HepG2 (cell line): ENCODE results near the gene CBFA2T2. TPM values are rescaled to one million over a fixed set of nuclear protein-coding genes. Genes with fewer than 3 reads are reported as not detected.

Experiments
- FOXA3 ChIP-seq: IDR thresholded peaks from 2 replicates; pipeline ENCODE4 v1.6.1; 2016; ENCODE audit warnings: missing genetic modification reagents, missing compliant biosample characterization
- HHEX ChIP-seq: IDR thresholded peaks from 2 replicates; pipeline ENCODE4 v1.6.1; 2016; ENCODE audit warnings: control low read depth
- HIVEP1 ChIP-seq: sonication (generic); formaldehyde crosslinking; IDR thresholded peaks from 2 replicates; pipeline ENCODE4 v1.4.0; 2020; ENCODE audit warnings: mild to moderate bottlenecking, missing genetic modification reagents
- HOXA9 ChIP-seq: sonication (generic); formaldehyde crosslinking; IDR thresholded peaks from 2 replicates; pipeline ENCODE4 v1.8.1; 2022; ENCODE audit warnings: missing genetic modification reagents, mild to moderate bottlenecking, moderate library complexity, borderline replicate concordance
- IKZF4 ChIP-seq: sonication (generic); formaldehyde crosslinking; IDR thresholded peaks from 2 replicates; pipeline ENCODE4 v1.5.1; 2020; ENCODE audit warnings: borderline replicate concordance, mild to moderate bottlenecking, low read depth, missing genetic modification reagents; ENCODE audit errors: not compliant biosample characterization
- IRX3 ChIP-seq: sonication (generic); formaldehyde crosslinking; IDR thresholded peaks from 2 replicates; pipeline ENCODE4 v1.8.1; 2023; ENCODE audit warnings: mild to moderate bottlenecking, low read depth, missing genetic modification reagents, borderline replicate concordance
- NONO ChIP-seq, 2 experiments: fragments of 450-650 bp in 1 of 2; sonication (generic) in 1 of 2; formaldehyde crosslinking in 1 of 2; IDR thresholded peaks in 1 of 2; conservative IDR thresholded peaks in 1 of 2; 2 replicates each; pipeline versions ENCODE4 v1.6.1 to v1.8.0; 2017 to 2022; ENCODE audit warnings: mild to moderate bottlenecking in 1 of 2, missing genetic modification reagents in 1 of 2, moderate library complexity in 1 of 2
- RAD51 ChIP-seq: fragments of 450-650 bp; IDR thresholded peaks from 2 replicates; pipeline ENCODE4 v1.6.1; 2016; ENCODE audit warnings: borderline replicate concordance
- SMAD3 ChIP-seq: sonication (generic); formaldehyde crosslinking; IDR thresholded peaks from 2 replicates; pipeline ENCODE4 v1.4.0; 2020; ENCODE audit warnings: missing genetic modification reagents
- TBP ChIP-seq: sonication (generic); formaldehyde crosslinking; IDR thresholded peaks from 2 replicates; pipeline ENCODE4 v1.5.0; 2020; ENCODE audit warnings: missing genetic modification reagents
- XRCC5 ChIP-seq: fragments of 200-400 bp; formaldehyde crosslinking; optimal IDR thresholded peaks from 2 replicates; pipeline ENCODE3; 2017; ENCODE audit warnings: mild to moderate bottlenecking, low read length
- ZFX ChIP-seq: sonication (generic); formaldehyde crosslinking; IDR thresholded peaks from 2 replicates; pipeline ENCODE4 v1.4.0; 2020; ENCODE audit warnings: mild to moderate bottlenecking, low read depth, missing genetic modification reagents, moderate library complexity
- ZFY ChIP-seq: sonication (generic); formaldehyde crosslinking; IDR thresholded peaks from 2 replicates; pipeline ENCODE4 v1.4.0; 2020; ENCODE audit warnings: missing genetic modification reagents
- ZKSCAN1 ChIP-seq: fragments of 150-350 bp; IDR thresholded peaks from 2 replicates; pipeline ENCODE4 v1.6.1; 2014; ENCODE audit warnings: low read length
- ZNF780A ChIP-seq: sonication (generic); formaldehyde crosslinking; IDR thresholded peaks from 2 replicates; pipeline ENCODE4 v1.8.0; 2022; ENCODE audit warnings: mild to moderate bottlenecking, missing genetic modification reagents, moderate library complexity
- ZNF883 ChIP-seq: sonication (generic); formaldehyde crosslinking; IDR thresholded peaks from 2 replicates; pipeline ENCODE4 v1.5.1; 2020; ENCODE audit warnings: mild to moderate bottlenecking, missing genetic modification reagents; ENCODE audit errors: not compliant biosample characterization
- polyA plus RNA-seq, 8 experiments: library from polyadenylated mRNA; depleted of rRNA in 3 of 8; stranded (reverse) in 7 of 8; unstranded in 1 of 8; fragments of >200 nt; fragmentation: Illumina TruSeq in 4 of 8; extraction: Trizol in 4 of 8; gene quantifications; 2 replicates each; pipeline versions ENCODE4 v1.2.1 to v1.2.3, GENCODE V29; 2011 to 2016; ENCODE audit warnings: low read depth in 4 of 8, missing spikeins in 1 of 8, mixed read lengths in 1 of 8; ENCODE audit not compliant: insufficient read depth in 1 of 8
- total RNA-seq, 5 experiments: library from RNA; depleted of rRNA; stranded (reverse); fragments of >200 nt; fragmentation: Illumina TruSeq; extraction: Trizol; gene quantifications; 2 replicates each; pipeline ENCODE4 v1.2.3, GENCODE V29; 2016; ENCODE audit warnings: low read depth in 1 of 5
- TF ChIP-seq, protein P1 (sequence below): fragments of 450-650 bp; IDR thresholded peaks from 2 replicates; pipeline ENCODE4 v1.6.1; 2017; ENCODE audit warnings: mild to moderate bottlenecking
- TF ChIP-seq, protein P2 (sequence below): sonication (generic); formaldehyde crosslinking; IDR thresholded peaks from 2 replicates; pipeline ENCODE4 v1.5.0; 2020; ENCODE audit warnings: mild to moderate bottlenecking, missing genetic modification reagents
- TF ChIP-seq, protein P3 (sequence below), 2 experiments: sonication (generic) in 1 of 2; formaldehyde crosslinking in 1 of 2; IDR thresholded peaks; 2 replicates each; pipeline versions ENCODE4 v1.6.1 to v1.9.0; 2014 to 2022; ENCODE audit warnings: antibody characterized with exemption in 1 of 2, borderline replicate concordance in 1 of 2, inconsistent platforms in 1 of 2, low read depth in 1 of 2, missing genetic modification reagents in 1 of 2

The CBFA2T2 gene
- total and polyA plus RNA-seq, 2 of the 13 experiments (the other 11 are each of a cell fraction or from before 2014, with no cell fraction given), result 6.3 to 21.2 TPM

DNA sequence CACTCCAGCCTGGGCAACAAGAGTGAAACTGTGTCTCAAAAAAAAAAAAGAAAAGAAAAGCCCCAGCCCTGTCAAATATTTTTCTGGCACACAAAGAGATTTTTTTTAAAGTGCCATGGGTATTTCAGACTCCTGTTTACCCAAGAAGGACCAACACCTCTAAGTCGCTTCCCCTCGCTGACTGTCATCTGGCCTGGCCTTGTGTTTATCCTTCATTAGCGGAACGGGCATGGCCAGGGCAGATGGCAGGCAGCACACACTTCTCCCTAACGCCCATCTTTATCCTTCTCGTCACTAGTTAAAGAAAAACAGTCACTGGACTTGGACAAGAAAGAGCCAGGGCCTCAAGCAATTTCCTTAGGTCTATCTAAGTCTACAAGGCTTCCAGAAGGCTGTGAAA, 7.3 kb upstream of the CBFA2T2 start (continued):
- peak; percentile 8 for TF ChIP-seq ZFY (CRISPR knock-in tag)
- TF ChIP-seq HHEX (CRISPR knock-in tag), result no peak
- TF ChIP-seq HIVEP1 (CRISPR knock-in tag), result no peak
- no peak for TF ChIP-seq IRX3 (CRISPR knock-in tag)
- no peak for TF ChIP-seq ZNF780A (CRISPR knock-in tag)
- 0 out of 2 replicates have a peak, but pooled peaks have one; percentile 25 for TF ChIP-seq FOXA3
- TF ChIP-seq, protein P1, sequence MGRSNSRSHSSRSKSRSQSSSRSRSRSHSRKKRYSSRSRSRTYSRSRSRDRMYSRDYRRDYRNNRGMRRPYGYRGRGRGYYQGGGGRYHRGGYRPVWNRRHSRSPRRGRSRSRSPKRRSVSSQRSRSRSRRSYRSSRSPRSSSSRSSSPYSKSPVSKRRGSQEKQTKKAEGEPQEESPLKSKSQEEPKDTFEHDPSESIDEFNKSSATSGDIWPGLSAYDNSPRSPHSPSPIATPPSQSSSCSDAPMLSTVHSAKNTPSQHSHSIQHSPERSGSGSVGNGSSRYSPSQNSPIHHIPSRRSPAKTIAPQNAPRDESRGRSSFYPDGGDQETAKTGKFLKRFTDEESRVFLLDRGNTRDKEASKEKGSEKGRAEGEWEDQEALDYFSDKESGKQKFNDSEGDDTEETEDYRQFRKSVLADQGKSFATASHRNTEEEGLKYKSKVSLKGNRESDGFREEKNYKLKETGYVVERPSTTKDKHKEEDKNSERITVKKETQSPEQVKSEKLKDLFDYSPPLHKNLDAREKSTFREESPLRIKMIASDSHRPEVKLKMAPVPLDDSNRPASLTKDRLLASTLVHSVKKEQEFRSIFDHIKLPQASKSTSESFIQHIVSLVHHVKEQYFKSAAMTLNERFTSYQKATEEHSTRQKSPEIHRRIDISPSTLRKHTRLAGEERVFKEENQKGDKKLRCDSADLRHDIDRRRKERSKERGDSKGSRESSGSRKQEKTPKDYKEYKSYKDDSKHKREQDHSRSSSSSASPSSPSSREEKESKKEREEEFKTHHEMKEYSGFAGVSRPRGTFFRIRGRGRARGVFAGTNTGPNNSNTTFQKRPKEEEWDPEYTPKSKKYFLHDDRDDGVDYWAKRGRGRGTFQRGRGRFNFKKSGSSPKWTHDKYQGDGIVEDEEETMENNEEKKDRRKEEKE, result no peak
- no peak for TF ChIP-seq IKZF4 (CRISPR knock-in tag)
- TF ChIP-seq HOXA9 (CRISPR knock-in tag), result no peak
- 0 out of 2 replicates have a peak, but pooled peaks have one; percentile 36 for TF ChIP-seq SMAD3 (CRISPR knock-in tag)
- no peak for TF ChIP-seq TBP (CRISPR knock-in tag)
- TF ChIP-seq RAD51, result no peak
- TF ChIP-seq ZNF883 (CRISPR knock-in tag), result no peak
- TF ChIP-seq, protein P2, sequence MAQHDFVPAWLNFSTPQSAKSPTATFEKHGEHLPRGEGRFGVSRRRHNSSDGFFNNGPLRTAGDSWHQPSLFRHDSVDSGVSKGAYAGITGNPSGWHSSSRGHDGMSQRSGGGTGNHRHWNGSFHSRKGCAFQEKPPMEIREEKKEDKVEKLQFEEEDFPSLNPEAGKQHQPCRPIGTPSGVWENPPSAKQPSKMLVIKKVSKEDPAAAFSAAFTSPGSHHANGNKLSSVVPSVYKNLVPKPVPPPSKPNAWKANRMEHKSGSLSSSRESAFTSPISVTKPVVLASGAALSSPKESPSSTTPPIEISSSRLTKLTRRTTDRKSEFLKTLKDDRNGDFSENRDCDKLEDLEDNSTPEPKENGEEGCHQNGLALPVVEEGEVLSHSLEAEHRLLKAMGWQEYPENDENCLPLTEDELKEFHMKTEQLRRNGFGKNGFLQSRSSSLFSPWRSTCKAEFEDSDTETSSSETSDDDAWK (CRISPR knock-in tag), result no peak
- no peak for TF ChIP-seq ZKSCAN1
- 0 out of 2 replicates have a peak, but pooled peaks have one; percentile 35 for TF ChIP-seq ZFX (CRISPR knock-in tag)
- no peak for TF ChIP-seq NONO (IDR thresholded peaks at IDR 0.05)
- TF ChIP-seq NONO (CRISPR knock-in tag; conservative IDR thresholded peaks at IDR 0.05), result no peak
- TF ChIP-seq, protein P3, sequence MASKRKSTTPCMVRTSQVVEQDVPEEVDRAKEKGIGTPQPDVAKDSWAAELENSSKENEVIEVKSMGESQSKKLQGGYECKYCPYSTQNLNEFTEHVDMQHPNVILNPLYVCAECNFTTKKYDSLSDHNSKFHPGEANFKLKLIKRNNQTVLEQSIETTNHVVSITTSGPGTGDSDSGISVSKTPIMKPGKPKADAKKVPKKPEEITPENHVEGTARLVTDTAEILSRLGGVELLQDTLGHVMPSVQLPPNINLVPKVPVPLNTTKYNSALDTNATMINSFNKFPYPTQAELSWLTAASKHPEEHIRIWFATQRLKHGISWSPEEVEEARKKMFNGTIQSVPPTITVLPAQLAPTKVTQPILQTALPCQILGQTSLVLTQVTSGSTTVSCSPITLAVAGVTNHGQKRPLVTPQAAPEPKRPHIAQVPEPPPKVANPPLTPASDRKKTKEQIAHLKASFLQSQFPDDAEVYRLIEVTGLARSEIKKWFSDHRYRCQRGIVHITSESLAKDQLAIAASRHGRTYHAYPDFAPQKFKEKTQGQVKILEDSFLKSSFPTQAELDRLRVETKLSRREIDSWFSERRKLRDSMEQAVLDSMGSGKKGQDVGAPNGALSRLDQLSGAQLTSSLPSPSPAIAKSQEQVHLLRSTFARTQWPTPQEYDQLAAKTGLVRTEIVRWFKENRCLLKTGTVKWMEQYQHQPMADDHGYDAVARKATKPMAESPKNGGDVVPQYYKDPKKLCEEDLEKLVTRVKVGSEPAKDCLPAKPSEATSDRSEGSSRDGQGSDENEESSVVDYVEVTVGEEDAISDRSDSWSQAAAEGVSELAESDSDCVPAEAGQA (IDR thresholded peaks at IDR 0.05; ENCODE audit: low read depth), result no peak
- TF ChIP-seq, protein P3 (CRISPR knock-in tag; IDR thresholded peaks at IDR 0.05; ENCODE audit: borderline replicate concordance), result no peak
- TF ChIP-seq XRCC5, result no peak
